Measurements from ENCODE around the gene NKAIN2. TPM values are rescaled to one million over a fixed set of nuclear protein-coding genes. Genes with fewer than 3 reads are reported as not detected.

Gene NKAIN2
- 10 to 100 TPM; 15.4 to 31.2 (median 23.4) TPM for polyA plus RNA-seq (ENCODE audit: insufficient read length in 4 of 4)

DNA sequence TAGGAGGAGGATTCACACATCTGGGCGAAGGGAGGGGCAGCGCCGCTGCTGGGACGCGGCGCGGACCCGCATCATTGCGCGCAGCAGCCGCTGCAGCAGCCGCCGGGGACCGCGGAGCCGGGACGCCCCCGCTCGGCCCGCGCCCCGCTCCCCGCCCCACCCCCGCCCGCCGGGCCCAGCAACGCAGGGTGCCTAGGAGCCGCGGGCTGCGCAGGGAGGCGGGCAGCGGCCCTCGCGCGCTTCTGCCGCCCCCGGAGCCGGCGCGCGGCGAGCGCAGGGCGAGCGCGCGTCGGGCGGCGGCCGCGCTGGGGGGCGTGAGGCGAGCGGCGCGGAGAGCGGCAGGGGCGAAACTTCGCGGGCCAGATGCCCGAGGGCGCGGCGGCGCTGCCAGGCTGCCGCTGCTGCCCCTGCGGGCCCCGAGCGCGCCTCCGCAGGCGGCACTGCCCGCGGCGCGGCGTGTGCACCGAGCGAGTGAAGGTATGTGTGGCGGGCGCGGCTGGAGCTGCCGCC, at the start of gene NKAIN2:
Gene NKAIN2, plus strand, starts transcription at position 362 of the 510 bp plus-strand sequence.
- DNase-seq (ENCODE audit: low read depth in 4 of 4, low spot score in 2 of 4): peak in 1 of 4 donors; percentile 28

DNA sequence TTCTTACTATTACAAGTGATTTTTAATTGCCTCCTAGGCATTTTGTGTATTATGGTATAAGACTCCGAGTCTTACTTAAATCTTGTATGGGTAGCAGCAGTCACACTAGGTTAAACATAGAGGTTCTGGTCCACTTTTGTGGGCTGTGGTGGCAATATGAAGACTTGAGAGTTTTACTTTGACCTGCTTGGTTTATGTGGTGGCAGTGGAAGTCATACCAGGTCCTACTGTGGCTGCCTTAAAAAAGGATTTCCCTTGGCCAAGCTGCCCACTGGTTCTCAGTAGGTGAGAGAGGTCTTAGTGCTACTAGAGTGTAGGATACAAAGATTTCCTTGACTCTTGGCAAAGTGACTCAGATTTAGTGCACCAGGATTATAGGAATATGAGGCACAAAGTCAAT, 44.2 kb upstream of the NKAIN2 start:
- DNase-seq (ENCODE audit: low read depth in 4 of 4, low spot score in 2 of 4): no peak

DNA sequence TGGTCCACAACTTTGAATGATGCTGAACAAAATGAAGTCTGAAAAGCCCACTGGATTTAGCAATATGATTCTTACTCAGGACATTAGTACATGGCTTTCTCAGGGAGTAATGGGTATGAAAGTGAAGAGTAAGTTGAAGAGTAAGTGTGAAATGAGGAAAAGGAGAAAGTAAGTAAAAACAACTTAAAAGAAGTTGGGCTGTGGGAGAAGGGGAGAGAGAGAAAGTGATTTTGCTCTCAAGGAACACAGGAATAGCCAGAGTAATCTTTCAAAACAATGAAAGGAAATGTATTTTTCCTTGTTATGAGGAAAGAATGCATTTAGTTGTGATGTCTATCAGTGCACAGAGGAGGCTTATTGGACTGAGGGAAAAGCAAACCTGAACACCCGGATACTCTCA, 39.8 kb upstream of the NKAIN2 start:
- no peak for DNase-seq (ENCODE audit: low read depth in 4 of 4, low spot score in 2 of 4)

DNA sequence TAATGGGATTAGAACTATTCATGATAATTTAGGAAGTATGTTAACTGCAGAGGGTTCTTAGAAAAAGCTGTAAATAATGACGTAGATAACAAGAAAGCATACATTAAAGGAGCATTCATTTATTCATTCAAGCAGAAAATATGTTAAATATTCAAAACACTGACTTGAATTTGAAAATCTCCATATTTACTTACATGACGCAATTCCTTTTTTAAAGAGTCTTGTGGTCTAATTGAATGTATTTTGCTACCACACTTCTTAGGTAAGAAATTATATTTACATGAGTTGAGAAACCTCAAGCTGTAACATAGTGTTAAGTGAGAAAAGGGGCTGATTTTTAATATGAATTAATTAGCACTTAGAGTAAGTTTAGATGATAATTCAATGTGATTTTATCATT, 38.9 kb upstream of the NKAIN2 start:
- DNase-seq (ENCODE audit: low read depth in 4 of 4, low spot score in 2 of 4): no peak

DNA sequence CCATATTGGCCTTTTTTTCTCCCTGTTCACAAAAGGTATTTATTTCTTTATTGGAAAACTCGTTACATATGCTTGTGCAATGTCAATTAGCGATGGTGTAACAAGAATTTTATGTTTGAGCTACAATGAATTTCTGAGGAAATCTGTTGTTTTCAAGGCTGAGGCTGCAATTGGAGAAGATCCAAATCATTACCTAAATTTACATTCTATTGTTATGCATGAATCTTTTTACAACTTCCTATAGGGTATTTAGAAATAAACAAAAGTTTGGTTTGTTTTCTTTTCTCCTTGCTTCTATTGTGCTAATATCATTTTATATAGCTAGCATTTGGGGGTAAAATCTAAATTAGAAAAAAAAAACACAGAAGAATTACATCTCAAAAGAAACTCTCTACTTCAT, 34.7 kb upstream of the NKAIN2 start:
- no peak for DNase-seq (ENCODE audit: low read depth in 4 of 4, low spot score in 2 of 4)

DNA sequence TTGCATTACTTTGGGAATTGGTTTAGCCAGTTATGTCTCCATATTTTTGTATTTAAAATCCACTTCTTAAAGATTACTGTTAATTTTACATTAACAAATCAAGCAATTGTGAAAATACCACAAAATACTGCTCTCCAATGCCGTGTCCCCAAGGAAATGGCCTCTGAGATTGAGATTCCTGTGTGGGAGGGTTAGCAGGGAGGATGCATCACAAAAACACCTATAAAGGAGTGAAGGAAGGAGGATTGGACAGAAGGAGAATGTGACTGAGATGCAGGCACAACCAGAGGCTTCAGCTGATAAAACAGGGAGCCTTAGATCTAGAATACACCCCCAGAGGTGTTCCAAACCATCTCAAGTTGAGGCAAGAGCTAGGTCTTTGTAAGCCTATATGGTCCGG, 34.2 kb upstream of the NKAIN2 start:
- DNase-seq (ENCODE audit: low read depth in 4 of 4, low spot score in 2 of 4): no peak

DNA sequence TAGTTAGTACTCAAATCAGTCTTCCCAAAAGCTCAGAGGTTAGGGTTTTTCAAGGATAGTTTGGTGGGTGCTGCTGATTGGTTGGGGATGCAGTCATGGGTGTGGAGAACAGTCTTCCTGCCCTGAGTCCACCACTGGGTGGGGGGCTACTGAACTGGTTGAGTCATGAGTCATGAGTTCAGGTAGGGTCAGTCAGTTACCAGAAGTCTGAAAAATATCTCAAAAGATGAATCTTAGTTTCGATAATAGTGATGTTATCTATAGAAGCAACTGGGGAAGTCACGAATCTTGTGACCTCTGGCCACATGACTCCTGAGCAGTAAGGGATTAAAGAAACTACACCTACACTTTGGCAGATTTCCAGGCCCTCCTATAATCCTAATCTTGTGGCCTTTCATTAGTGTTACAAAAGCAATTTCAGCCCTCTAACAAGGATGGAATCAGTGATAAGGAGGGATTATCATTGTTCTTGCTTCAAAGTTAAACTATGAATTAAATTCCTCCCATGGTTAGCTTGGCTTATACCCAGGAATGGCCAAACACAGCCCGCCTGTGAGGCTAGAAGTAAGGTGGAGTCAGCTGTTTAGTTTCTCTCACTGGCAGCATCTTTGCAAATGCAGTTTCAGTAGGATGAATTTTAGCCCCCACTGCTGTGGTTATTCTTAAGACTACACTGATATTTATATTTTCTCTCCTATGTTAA, 33.3 kb upstream of the NKAIN2 start:
- DNase-seq (ENCODE audit: low read depth in 4 of 4, low spot score in 2 of 4): no peak

DNA sequence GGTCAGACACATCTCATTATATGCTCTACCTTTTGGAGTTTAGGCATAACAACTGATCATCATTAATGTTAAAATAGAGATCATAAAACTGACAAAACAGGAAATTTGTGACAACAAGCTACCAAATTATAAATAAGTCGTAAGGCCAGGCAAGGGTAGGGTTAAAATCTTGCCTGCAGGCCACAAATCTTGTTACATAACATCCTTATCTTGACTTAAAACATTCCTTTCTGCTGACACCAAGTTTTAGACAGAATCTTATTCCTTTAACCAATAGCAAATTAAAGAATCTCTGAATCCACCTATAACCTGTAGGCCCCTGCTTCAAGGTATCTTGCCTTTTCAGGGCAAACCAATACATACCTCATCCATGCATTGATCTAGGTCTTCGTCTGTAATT, 32.5 kb upstream of the NKAIN2 start:
- no peak for DNase-seq (ENCODE audit: low read depth in 4 of 4, low spot score in 2 of 4)

DNA sequence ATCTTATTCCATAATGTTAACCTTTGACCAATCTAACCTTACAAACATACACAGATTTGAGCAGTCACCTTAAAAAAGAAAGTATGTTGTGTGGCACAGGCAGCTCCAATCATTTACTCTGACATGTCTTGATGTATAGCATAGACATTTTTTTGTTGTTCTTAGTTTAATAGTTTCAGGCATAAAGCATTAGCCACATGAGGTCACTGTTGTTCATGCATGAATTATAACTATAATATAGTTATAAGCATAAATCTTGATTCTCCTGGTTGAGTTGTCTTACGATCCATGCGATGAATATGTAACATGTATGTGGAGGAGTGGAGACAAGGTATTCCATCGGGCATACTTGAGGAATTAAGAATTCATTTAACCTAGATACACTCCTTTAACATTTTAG, 26.1 kb upstream of the NKAIN2 start:
- DNase-seq (ENCODE audit: low read depth in 4 of 4, low spot score in 2 of 4): no peak

DNA sequence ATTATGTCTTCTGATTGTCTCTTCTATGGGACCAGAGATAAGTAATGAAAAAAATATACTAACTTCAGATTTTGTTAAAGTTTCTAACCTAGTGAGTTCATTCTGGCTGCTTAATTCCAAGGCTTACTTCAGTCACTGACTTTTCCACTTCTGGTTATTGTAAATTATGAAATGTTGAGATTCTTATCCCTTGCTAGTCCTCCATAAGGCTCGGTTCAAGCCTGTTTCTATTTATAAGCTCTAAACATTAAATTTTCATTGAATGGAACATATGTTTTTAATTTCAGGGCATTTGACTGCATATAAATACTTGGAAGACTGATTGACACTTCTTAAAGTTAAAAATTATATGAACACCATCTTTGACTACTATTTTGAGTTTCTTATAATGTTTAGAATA, 23.6 kb upstream of the NKAIN2 start:
- no peak for DNase-seq (ENCODE audit: low read depth in 4 of 4, low spot score in 2 of 4)

DNA sequence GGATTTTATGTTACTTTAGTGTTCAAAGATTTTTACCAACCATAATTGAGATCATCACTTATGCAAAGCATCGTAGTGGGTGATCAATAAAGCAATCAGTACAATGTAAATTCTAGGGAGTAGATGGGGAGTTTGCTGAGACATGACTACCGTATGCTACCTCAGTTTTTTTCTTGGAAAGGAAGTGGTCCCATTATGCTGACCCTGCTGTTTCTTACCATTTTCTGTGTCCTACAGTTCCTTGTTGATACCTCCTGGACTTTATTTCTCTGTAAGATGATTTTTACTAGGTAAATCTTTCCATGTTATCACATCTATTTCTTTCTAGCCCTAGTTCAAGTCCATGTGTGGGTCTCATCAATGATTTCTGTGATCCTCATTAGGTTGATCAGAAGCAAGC, 19.3 kb upstream of the NKAIN2 start:
- no peak for DNase-seq (ENCODE audit: low read depth in 4 of 4, low spot score in 2 of 4)

DNA sequence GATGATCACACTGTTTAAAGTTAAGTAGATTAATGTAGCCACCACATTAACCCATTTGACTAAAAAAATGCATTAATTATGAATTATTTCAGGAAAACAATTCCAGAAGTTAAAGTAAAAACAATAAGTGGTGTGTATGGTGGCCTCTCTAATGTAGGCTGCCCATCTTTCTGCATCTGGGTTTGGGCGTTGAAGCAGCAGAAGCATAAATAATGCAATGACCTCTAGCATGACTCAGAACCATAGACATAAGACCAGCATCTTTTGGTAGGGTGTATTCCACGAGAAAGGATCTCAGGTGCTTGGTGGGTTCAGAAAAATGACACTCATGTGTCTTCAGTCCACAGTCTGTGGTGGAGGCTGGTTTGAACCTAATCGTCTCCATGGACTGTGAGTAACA, 18.6 kb upstream of the NKAIN2 start:
- DNase-seq (ENCODE audit: low read depth in 4 of 4, low spot score in 2 of 4): no peak

DNA sequence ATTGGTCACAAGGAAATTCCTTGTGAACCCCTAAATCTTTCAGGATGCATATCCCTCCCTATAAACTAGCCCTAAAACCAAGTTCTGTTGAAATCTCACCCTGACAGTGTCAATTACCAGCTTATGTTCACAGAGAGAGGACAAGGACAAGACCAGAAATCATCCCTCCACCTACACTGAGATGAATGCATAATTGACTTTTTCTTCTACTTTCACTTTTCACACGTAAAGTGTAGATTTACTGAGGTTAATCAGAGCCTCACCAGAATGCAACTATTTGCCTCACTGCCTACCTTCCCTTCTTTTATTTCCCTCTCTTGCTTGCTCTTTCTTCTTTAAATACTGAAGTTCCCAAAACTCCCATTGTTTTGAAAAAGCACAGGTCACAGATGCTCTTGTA, 15.3 kb upstream of the NKAIN2 start:
- no peak for DNase-seq (ENCODE audit: low read depth in 4 of 4, low spot score in 2 of 4)

DNA sequence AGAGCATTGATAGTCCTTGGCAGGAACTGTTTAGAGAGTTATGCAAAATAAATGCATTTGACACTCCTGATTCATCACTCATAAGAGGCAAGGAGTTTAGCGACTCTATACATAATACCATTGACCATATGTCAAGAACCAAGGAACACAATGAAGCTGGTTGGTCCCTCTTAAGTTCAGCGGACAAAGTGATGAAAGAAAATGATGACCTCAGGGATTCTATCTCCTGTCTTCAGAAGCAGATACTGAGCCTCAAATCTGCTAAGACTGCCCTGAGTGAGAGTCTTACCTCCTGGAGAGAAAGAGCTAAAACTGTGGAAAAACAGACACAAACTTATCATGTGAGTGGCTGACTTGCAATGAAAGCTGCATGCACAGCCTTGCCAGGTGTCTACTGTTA, 9.5 kb upstream of the NKAIN2 start:
- DNase-seq (ENCODE audit: low read depth in 4 of 4, low spot score in 2 of 4): no peak

DNA sequence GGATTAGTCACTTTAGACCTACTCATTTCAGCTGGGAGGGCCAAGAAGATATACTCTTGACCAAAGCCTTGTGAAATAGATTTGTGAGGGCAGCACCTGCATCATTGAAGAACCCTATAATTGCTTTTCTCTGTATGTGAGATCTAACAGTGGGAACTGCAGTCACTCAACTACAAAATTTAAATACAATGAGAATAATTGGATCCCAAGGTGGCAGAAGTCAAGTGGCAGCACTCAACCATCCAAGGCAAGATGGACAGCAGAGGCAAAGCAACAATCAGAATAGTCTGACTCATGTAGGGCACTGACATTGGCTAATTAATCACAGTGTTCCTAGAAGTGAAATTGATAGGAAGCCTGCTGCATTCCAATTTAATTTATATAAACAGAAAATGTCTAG, 8.9 kb upstream of the NKAIN2 start:
- DNase-seq (ENCODE audit: low read depth in 4 of 4, low spot score in 2 of 4): no peak

DNA sequence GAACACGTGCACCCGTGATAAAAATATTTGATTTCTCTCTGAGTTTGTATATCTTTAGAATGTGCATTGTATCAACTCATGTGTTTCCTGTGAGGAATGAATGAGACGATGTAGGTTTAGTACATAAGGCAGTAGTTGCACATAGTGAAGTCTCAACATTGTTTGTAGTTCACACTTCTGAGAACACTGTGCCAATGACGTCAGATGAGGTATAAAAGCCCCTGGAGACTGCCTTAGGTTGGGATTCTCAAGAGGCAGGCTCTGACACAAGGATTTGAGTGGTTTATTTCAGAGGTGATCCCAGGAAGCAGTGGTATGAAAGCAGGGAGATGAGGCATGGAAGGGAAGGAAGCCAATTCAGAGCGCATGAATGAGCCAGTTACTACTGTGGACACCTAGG, 2.6 kb upstream of the NKAIN2 start:
- DNase-seq (ENCODE audit: low read depth in 4 of 4, low spot score in 2 of 4): no peak

DNA sequence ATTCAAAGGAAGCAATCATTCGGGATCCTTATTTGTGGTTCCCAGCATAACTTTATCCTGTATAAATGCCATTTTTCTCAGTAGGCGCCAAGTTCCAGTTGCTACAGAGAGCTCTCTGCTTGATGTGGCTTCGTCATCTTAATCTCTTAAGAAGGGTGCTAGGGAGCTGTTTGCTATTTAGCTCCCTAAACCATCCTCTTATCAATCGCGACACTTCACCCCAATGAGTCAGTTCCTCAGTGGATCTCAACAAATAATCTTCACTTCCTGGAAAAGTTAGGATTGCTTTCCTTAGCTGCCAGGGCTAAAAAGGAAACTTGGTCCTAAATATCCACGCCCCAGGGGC, 1.3 kb upstream of the NKAIN2 start:
- DNase-seq (ENCODE audit: low read depth in 4 of 4, low spot score in 2 of 4): no peak

DNA sequence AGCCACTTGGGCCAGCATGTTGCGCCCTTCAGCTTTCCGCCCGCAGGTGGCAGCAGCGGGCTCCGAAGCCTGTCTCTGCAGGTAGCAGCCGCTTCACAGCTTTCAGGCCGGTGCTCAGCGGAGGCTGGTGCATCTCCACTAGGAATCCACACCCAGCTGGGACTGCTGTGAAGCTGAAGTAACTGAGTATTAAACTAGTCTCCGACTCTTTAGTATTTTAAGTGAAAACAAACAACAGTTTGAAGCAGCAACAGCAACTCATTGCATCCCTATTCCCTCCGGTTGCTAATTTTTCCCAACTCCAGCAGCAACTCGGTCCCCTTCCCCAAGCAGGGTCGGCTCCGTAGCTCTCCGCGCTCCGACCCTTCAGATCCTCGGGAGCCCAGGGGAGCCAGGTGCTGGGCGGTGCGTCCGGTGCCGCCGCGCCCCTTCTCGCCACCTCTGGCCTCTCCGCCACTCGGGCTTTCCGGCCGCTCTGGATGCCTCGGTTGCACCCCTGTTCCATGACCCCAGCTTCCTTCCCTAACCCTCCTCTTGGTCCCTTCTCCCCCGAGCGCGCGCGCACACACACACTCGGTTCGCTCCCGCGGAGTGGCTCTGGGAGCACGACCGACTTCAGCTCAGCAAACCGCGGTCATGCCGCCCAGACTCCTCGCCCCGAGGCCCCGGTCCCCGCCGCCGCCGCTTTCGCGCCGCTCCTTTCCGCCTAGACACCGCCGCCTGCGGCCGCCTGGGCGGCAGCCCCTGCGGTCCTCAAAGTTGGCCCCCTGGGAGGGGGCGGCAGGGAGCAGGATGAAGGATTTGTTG, 765 bp upstream of the NKAIN2 start:
- peak; percentile 55 to 82 (median 66) for DNase-seq (ENCODE audit: low read depth in 4 of 4, low spot score in 2 of 4)

DNA sequence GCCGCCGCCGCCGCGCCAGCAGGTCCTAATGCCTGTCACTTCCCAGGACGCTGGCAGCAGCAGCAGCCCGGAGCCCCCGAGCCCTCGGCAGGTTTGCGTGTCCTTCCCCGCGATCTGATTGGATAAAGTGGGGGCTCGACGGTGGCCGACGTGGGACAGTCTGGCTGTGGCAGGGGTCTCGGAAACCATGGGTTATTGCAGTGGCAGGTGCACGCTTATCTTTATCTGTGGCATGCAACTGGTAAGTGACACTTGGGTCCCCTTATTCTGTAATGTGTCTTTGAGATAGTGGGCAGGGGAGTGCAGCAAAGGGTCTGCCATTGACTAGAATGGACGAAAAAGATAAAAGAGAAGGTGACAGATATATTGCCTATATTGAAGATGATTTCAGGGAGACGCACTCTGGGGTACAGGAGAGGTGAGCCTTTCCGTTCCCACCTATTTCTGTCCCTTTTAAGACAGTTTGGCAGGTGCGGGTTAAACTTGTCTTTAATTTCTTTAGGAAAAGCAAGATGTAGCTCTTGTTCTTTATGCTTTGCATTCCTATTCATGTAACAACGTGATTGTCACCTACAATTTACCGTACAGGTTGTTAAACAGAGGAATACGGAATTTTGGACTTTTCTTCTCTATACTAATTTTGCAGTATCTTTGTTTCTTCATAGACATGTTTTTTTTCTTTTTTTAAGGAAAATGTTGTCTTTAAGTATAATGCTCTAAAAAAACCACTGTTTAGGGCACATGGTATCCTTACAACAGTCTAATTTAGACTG, 535 bp downstream of the NKAIN2 start:
- peak in 2 of 4 donors; percentile 16 to 18 for DNase-seq (ENCODE audit: low read depth in 4 of 4, low spot score in 2 of 4)

DNA sequence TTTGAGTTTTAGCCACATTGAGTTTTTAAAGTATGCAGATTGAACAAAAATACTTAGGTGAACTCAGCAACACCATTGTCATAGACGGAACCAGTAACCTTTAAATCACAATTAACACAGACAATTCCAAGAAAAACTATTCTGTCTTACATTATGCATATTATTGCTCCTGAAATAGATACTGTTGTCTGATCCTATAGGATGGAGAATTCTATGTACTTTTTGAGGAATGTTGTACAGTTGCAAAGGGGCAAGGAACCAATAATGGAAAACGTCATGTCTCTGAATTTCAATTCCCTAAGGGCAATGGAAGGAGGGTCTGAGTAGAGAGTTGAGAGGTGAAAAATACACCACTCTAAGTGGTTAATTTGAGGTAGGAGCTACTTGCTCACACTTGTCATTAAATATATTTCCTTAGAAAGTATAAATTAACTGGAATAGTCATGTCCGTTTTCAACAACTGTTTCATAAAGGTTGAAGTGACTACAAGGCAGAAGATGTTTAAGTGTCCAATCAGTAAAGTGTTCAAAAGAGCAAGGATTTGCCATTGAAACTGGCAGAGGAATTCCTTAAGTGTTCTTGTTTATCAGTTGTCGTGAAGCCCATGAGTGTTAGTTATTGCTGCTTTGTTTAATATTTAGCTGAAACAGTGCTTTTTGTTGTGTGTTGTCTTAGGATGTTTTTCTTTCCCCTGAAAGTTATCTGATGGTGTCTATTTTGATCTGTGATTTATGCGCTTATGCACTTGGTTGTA, 1.3 kb downstream of the NKAIN2 start:
- DNase-seq (ENCODE audit: low read depth in 4 of 4, low spot score in 2 of 4): no peak

DNA sequence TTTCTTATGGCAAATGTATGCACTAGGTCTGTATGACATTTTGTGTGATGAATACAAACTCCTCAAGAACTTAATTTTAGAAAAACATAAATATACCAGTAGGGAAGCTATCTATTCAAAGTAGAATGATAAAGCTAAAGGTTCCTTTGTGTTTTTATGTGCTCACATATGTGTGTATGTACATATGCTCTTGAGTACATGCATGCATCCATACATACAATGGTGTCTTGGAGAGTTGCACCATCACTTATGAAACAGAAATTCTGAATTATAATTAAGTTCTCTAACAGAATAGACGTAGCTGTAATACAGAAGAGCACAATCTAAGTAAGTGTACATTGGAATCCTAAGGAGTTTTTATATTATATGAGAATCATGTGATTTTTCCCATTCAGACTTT, 2.3 kb downstream of the NKAIN2 start:
- DNase-seq (ENCODE audit: low read depth in 4 of 4, low spot score in 2 of 4): no peak
